ENCODE results near the gene ORM2. TPM values are rescaled to one million over a fixed set of nuclear protein-coding genes. Genes with fewer than 3 reads are reported as not detected.

ORM2 gene
- total and polyA plus RNA-seq, 2 of the 13 experiments (the other 11 are each of a cell fraction or from before 2014, with no cell fraction given) = 565 to 824 TPM

- no peak for TF ChIP-seq PRDM15 (CRISPR knock-in tag; IDR thresholded peaks at IDR 0.05)
Measured at GRCh38 chr9:114345493-114346065, 15.9 kb downstream of the ORM2 start (continued).

- DNase-seq (ENCODE audit: low spot score) (no peak), ATAC-seq (peak; percentile 21; the same call in 1 of the 3 replicates), FAIRE-seq (no peak)
- Histone ChIP-seq H3K27me3 (ENCODE audit: control insufficient read depth in 1 of 2, insufficient read depth in 2 of 2, low read length in 2 of 2) (no peaks in the 10 kb centered on the region), H4K20me1 (ENCODE audit: insufficient read depth, low read length) (no peaks in the 10 kb centered on the region), H3K4me3 (replicated peaks in 1 of 3; ENCODE audit: insufficient read depth in 1 of 3, low read depth in 2 of 3, low read length in 3 of 3) (no peak overlapping the region), H3K4me2 (ENCODE audit: low read depth, low read length) (no peak overlapping the region), H3K36me3 (replicated peaks in 1 of 2; ENCODE audit: control insufficient read depth in 1 of 2, insufficient read depth in 2 of 2, low read length in 2 of 2) (peaks cover 12 to 24% of the 10 kb centered on the region in 2 experiments; a peak in 4 of 5 replicates), H3K27ac (ENCODE audit: extremely low read length, insufficient read depth, low read length) (no peak overlapping the region), H3K9ac (ENCODE audit: insufficient read depth, low read depth, low read length) (no peak overlapping the region), H3K79me2 (ENCODE audit: insufficient read depth, low read length) (no peaks in the 10 kb centered on the region), H3K9me3 (ENCODE audit: low read length) (no peaks in the 10 kb centered on the region), H3K4me1 (ENCODE audit: insufficient read depth, low read length) (peaks cover 15% of the 10 kb centered on the region), H2AFZ (ENCODE audit: low read length) (no peak overlapping the region)
- POLR2A ChIA-PET = no interaction called here
- TF ChIP-seq ZFP91 (CRISPR knock-in tag; IDR thresholded peaks at IDR 0.05; ENCODE audit: borderline replicate concordance) (peak; percentile 44; the same call in 1 of the 2 replicates), ZHX1 (CRISPR knock-in tag; IDR thresholded peaks at IDR 0.05; ENCODE audit: low read depth) (no peak)
- in situ Hi-C loops (cut with HindIII; ENCODE audit: extremely low pct_ligation_motif_present, low pct_unique_long_range_greater_than_20kb) (no loop called here), intact Hi-C loops (cut with micrococcal nuclease; ENCODE audit: unreplicated experiment) (no loop called here)
- no TSS peak for BruUV-seq (replicated peaks)
- 100% methylated on average over 1 of the region's 11 CpGs for WGBS (ENCODE audit: low lambda C conversion rate)
- CTCF ChIA-PET (ENCODE audit: low intra/inter-chr PET ratio, low total read pairs) = no interaction called here
Measured at GRCh38 chr9:114346146-114346545, 16.5 kb downstream of the ORM2 start.

Data from HepG2 (cell line).